Activated CD4-positive, alpha-beta memory T cell treated with anti-CD3 and anti-CD28 coated beads, Interleukin-2, amount 10 ng/mL, durations not matched to agents 7 days and 5 days (primary cell): Measurements from ENCODE around the gene HSPA13. TPM values are rescaled to one million over a fixed set of nuclear protein-coding genes. Genes with fewer than 3 reads are reported as not detected.

ENCODE experiments used
- CTCF ChIA-PET: fragments of 350-600 bp; sonication (Branson Sonifier 250); formaldehyde crosslinking; loops from one replicate; lab custom pipeline; 2021; ENCODE audit warnings: antibody characterized with exemption, inconsistent platforms; lab: Charles Lee
- POLR2A ChIA-PET: fragments of 350-600 bp; sonication (Branson Sonifier 250); formaldehyde crosslinking; loops from one replicate; lab custom pipeline; 2021; ENCODE audit warnings: antibody characterized with exemption; lab: Charles Lee
- DNase-seq: peaks from one replicate; pipeline ENCODE4 v3.0.0-alpha.2; 2020
- H3K27ac Mint-ChIP-seq: one replicate; pipeline ENCODE4 v1.8.0; 2021; ENCODE audit warnings: mild to moderate bottlenecking, mixed read lengths
- H3K27me3 Mint-ChIP-seq: one replicate; pipeline ENCODE4 v1.8.0; 2021; ENCODE audit warnings: mixed read lengths
- H3K36me3 Mint-ChIP-seq: one replicate; pipeline ENCODE4 v1.8.0; 2021; ENCODE audit warnings: low read depth, mixed read lengths
- H3K4me1 Mint-ChIP-seq: one replicate; pipeline ENCODE4 v1.8.0; 2021; ENCODE audit warnings: mixed read lengths
- H3K4me3 Mint-ChIP-seq: one replicate; pipeline ENCODE4 v1.8.0; 2021; ENCODE audit warnings: mild to moderate bottlenecking, mixed read lengths
- H3K9me3 Mint-ChIP-seq: one replicate; pipeline ENCODE4 v1.8.0; 2021; ENCODE audit warnings: mixed read lengths
- total RNA-seq, 2 experiments: library from RNA; stranded (reverse); gene quantifications; one replicate each; pipeline ENCODE4 v1.2.3, GENCODE V29; 2021

HSPA13 gene
- 10 to 100 TPM; 45.5 to 48.5 TPM for total RNA-seq

GRCh38 chr21:14382835-14383595, at the start of gene HSPA13:
TSS of gene HSPA13 (minus strand) at chr21:14383146. CDS start at chr21:14383119, 27 bp downstream.
- peaks cover 19% of the 10 kb centered on the region for H3K36me3 Mint-ChIP-seq
- DNase-seq = peak; percentile 99
- H3K27ac Mint-ChIP-seq = peak within 1 kb of the TSS; percentile 91
- H3K4me1 Mint-ChIP-seq = peaks cover 48% of the 10 kb centered on the region
- ChIA-PET CTCF (interaction anchor here (1.0 to 2.9 kb wide), 4 partner anchors 11 to 380 kb away, joined by 3 to 10 read pairs (median 3); no protein-coding TSS in a partner anchor), POLR2A (interaction anchor here (0.6 to 2.5 kb wide), 23 partner anchors 9 to 682 kb away, joined by 3 to 10 read pairs (median 5); partner anchors contain the start of gene NRIP1)
- no peaks in the 10 kb centered on the region for H3K9me3 Mint-ChIP-seq
- H3K27me3 Mint-ChIP-seq = no peaks in the 10 kb centered on the region
- peak within 1 kb of the TSS; percentile 98 for H3K4me3 Mint-ChIP-seq

GRCh38 chr21:14418920-14419319, 36.0 kb upstream of the HSPA13 start:
- no peak for DNase-seq
- H3K36me3 Mint-ChIP-seq = no peaks in the 10 kb centered on the region
- ChIA-PET CTCF (no interaction called here), POLR2A (no interaction called here)
- H3K4me1 Mint-ChIP-seq = no peaks in the 10 kb centered on the region
- H3K9me3 Mint-ChIP-seq = peaks cover 13% of the 10 kb centered on the region
- no peak overlapping the region for H3K4me3 Mint-ChIP-seq
- peaks cover 6% of the 10 kb centered on the region for H3K27me3 Mint-ChIP-seq
- no peak overlapping the region for H3K27ac Mint-ChIP-seq

DNA sequence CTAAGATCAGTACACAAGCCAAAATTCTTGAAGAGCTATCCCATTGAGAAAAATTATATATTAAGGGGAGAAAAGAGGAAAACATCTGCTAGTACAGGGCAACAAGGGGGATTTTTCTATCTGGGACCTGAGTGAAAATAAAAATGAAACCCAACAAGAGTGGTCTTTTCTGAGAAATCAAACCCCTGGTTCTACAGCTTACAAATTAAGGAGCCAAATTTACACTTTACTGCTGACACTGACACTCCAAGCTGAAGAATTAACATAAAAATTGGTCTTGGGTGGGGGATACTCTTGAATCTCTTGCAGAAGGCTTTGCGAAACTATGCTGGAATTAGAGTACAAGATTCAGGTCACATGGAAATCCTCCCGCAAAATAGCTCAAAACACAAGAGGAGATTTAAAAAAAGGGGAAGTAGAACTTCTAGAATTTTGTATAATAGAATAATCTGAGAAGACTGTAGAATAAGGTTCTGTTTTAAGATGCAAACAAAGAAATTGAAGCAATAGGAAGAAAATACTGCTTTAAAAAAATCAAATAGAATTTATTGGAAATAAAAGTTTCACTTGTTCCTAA, 32.1 kb upstream of the HSPA13 start:
- CTCF ChIA-PET = no interaction called here

GRCh38 chr21:14405962-14406361, 23.0 kb upstream of the HSPA13 start:
- no peak for DNase-seq
- no peaks in the 10 kb centered on the region for H3K4me1 Mint-ChIP-seq
- H3K27ac Mint-ChIP-seq = no peak overlapping the region
- peaks cover 2% of the 10 kb centered on the region for H3K27me3 Mint-ChIP-seq
- ChIA-PET POLR2A (no interaction called here), CTCF (interaction anchor here (1.6 kb wide), 1 partner anchor 332 kb away, joined by 5 read pairs; no protein-coding TSS in a partner anchor)
- no peaks in the 10 kb centered on the region for H3K9me3 Mint-ChIP-seq
- no peak overlapping the region for H3K4me3 Mint-ChIP-seq
- H3K36me3 Mint-ChIP-seq = no peaks in the 10 kb centered on the region

More for the DNA sequence above, 32.1 kb upstream of the HSPA13 start:
- Mint-ChIP-seq H3K9me3 (peaks cover 13% of the 10 kb centered on the region), H3K4me1 (no peaks in the 10 kb centered on the region), H3K4me3 (no peak overlapping the region), H3K27ac (no peak overlapping the region), H3K27me3 (peaks cover 4% of the 10 kb centered on the region), H3K36me3 (no peaks in the 10 kb centered on the region)
- DNase-seq = no peak
- POLR2A ChIA-PET = no interaction called here

GRCh38 chr21:14405225-14405624, 22.3 kb upstream of the HSPA13 start:
- no peaks in the 10 kb centered on the region for H3K36me3 Mint-ChIP-seq
- H3K9me3 Mint-ChIP-seq = no peaks in the 10 kb centered on the region
- DNase-seq = no peak
- H3K4me3 Mint-ChIP-seq = no peak overlapping the region
- peaks cover 2% of the 10 kb centered on the region for H3K27me3 Mint-ChIP-seq
- POLR2A ChIA-PET = no interaction called here
- no peaks in the 10 kb centered on the region for H3K4me1 Mint-ChIP-seq
- H3K27ac Mint-ChIP-seq = no peak overlapping the region
- CTCF ChIA-PET = interaction anchor here (1.6 kb wide), 1 partner anchor 333 kb away, joined by 5 read pairs; no protein-coding TSS in a partner anchor

DNA sequence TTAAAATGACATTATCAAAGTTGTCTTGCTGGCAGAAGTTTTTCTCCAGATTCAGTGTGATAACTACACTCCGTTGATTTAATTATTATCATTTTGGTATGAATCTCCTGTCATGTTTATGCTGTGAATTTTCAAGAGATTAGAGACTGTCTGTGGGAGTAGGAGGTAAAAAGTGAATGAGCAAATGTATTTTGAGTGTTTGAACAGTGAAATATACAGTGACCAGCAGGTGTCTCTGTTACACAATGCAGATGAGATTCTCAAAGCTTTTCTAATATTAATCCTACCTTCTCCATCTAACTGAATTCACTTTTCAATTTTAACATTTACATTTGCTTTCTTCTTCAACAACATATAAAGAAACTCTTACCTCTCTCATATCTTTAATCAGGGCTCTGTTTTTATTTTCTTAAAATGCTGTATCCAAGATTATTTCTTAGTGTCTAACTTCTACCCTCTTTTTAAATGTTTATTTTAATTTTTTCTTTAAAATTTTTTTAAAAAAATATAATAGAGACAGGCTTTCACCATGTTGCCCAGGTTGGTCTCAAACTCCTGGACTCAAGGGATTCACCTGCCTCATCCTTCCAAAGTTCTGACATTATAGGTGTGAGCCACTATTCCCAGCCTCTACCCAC, 20.9 kb upstream of the HSPA13 start:
- Mint-ChIP-seq H3K9me3 (no peaks in the 10 kb centered on the region), H3K4me1 (no peaks in the 10 kb centered on the region), H3K27ac (no peak overlapping the region), H3K36me3 (no peaks in the 10 kb centered on the region), H3K27me3 (peaks cover 2% of the 10 kb centered on the region), H3K4me3 (no peak overlapping the region)
- DNase-seq = no peak
- CTCF ChIA-PET = interaction anchor here (0.6 to 1.3 kb wide), 4 partner anchors 208 to 1149 kb away, joined by 3 to 5 read pairs (median 4); no protein-coding TSS in a partner anchor
- POLR2A ChIA-PET = interaction anchor here (0.9 kb wide), 1 partner anchor 13 kb away, joined by 3 read pairs; no protein-coding TSS in a partner anchor

GRCh38 chr21:14401217-14401616, 18.3 kb upstream of the HSPA13 start:
- ChIA-PET CTCF (interaction anchor here (0.8 to 1.2 kb wide), 3 partner anchors 80 to 1083 kb away, joined by 3 to 4 read pairs (median 3); no protein-coding TSS in a partner anchor), POLR2A (no interaction called here)
- no peak for DNase-seq
- no peaks in the 10 kb centered on the region for H3K4me1 Mint-ChIP-seq
- H3K36me3 Mint-ChIP-seq = no peaks in the 10 kb centered on the region
- no peak overlapping the region for H3K4me3 Mint-ChIP-seq
- H3K27ac Mint-ChIP-seq = no peak overlapping the region
- H3K9me3 Mint-ChIP-seq = no peaks in the 10 kb centered on the region
- H3K27me3 Mint-ChIP-seq = peaks cover 2% of the 10 kb centered on the region

DNA sequence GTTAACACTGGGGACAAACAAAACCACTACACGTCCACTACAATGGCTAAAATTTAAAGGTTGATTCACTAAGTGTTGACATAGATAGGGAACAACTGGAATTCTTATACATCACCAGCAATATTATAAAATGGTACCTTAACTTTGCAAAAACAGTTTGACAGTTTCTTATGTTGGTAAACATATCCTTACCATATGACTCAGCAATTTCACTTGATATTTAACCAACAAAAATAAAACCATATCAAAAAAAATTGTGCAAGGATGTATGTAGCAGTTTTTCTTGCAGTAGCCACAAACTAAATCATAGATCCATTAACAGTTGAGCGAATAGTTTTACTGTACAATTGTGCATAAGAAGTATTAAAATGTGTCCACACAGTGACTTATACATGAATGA, 5.3 kb upstream of the HSPA13 start:
- H3K27me3 Mint-ChIP-seq = peaks cover 7% of the 10 kb centered on the region
- POLR2A ChIA-PET = no interaction called here
- H3K4me1 Mint-ChIP-seq = peaks cover 17% of the 10 kb centered on the region
- no peaks in the 10 kb centered on the region for H3K9me3 Mint-ChIP-seq
- CTCF ChIA-PET = no interaction called here
- no peaks in the 10 kb centered on the region for H3K36me3 Mint-ChIP-seq
- no peak overlapping the region for H3K4me3 Mint-ChIP-seq
- DNase-seq = no peak
- H3K27ac Mint-ChIP-seq = no peak overlapping the region

GRCh38 chr21:14384453-14384852, 1.5 kb upstream of the HSPA13 start:
- peaks cover 11% of the 10 kb centered on the region for H3K36me3 Mint-ChIP-seq
- H3K4me3 Mint-ChIP-seq = peak overlapping the region; percentile 98
- ChIA-PET POLR2A (interaction anchor here (2.5 kb wide), 1 partner anchor 12 kb away, joined by 9 read pairs; no protein-coding TSS in a partner anchor), CTCF (interaction anchor here (1.1 to 2.9 kb wide), 2 partner anchors 131 to 354 kb away, joined by 3 to 10 read pairs; no protein-coding TSS in a partner anchor)
- peaks cover 3% of the 10 kb centered on the region for H3K27me3 Mint-ChIP-seq
- H3K9me3 Mint-ChIP-seq = no peaks in the 10 kb centered on the region
- DNase-seq = no peak
- H3K4me1 Mint-ChIP-seq = peaks cover 39% of the 10 kb centered on the region
- H3K27ac Mint-ChIP-seq = peak overlapping the region; percentile 91

DNA sequence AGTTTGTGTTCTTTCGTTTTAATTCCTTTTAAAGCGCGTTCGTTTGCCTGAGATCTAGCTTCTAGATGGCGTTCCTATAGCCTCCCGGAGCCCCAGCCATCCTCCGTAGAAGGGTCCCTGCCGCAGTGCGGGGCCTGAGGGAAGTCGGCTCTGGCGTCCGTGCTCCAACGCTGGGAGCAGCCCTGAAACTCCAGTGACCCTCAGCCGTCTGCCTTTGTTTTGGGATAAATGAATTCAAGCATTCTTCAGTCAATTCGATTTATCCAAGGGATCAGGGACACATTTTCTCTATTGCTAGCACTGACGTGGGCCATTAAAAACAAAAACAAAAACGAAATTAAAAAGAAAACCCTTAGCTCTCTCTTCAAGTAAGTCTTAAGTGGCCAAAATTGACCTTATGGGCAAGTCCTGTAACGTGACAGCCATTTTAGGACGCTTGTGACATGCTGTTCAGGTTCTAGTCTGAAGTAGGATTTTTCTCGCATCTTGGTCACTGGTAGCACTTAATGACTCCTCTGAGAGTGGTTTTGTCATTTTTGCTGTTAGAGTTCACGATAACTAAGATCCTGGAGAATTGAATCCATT, 742 bp upstream of the HSPA13 start:
- POLR2A ChIA-PET = interaction anchor here (0.6 to 2.5 kb wide), 18 partner anchors 10 to 681 kb away, joined by 3 to 10 read pairs (median 5); partner anchors contain the start of gene NRIP1
- CTCF ChIA-PET = interaction anchor here (1.0 to 2.9 kb wide), 4 partner anchors 12 to 354 kb away, joined by 3 to 10 read pairs (median 3); no protein-coding TSS in a partner anchor
- H3K27me3 Mint-ChIP-seq = peaks cover 2% of the 10 kb centered on the region
- H3K9me3 Mint-ChIP-seq = no peaks in the 10 kb centered on the region
- H3K36me3 Mint-ChIP-seq = peaks cover 16% of the 10 kb centered on the region
- peak overlapping the region; percentile 98 for H3K4me3 Mint-ChIP-seq
- peaks cover 43% of the 10 kb centered on the region for H3K4me1 Mint-ChIP-seq
- DNase-seq = no peak
- peak overlapping the region; percentile 91 for H3K27ac Mint-ChIP-seq

- Mint-ChIP-seq H3K4me1 (peaks cover 54% of the 10 kb centered on the region), H3K9me3 (no peaks in the 10 kb centered on the region), H3K27me3 (no peaks in the 10 kb centered on the region), H3K27ac (peak overlapping the region; percentile 91), H3K36me3 (peaks cover 25% of the 10 kb centered on the region), H3K4me3 (peak overlapping the region; percentile 98)
- no peak for DNase-seq
- POLR2A ChIA-PET = interaction anchor here (0.6 to 2.5 kb wide), 19 partner anchors 8 to 683 kb away, joined by 3 to 10 read pairs (median 5); partner anchors contain the start of gene NRIP1
- CTCF ChIA-PET = interaction anchor here (1.0 to 2.9 kb wide), 3 partner anchors 99 to 381 kb away, joined by 3 to 10 read pairs (median 3); no protein-coding TSS in a partner anchor
Measured at GRCh38 chr21:14382486-14382834, 486 bp downstream of the HSPA13 start.

- H3K4me1 Mint-ChIP-seq = peaks cover 34% of the 10 kb centered on the region
Measured at GRCh38 chr21:14376854-14377253, 6.1 kb downstream of the HSPA13 start.

More at GRCh38 chr21:14376854-14377253, 6.1 kb downstream of the HSPA13 start:
- Mint-ChIP-seq H3K36me3 (peaks cover 60% of the 10 kb centered on the region), H3K4me3 (no peak overlapping the region), H3K9me3 (no peaks in the 10 kb centered on the region), H3K27ac (no peak overlapping the region), H3K27me3 (no peaks in the 10 kb centered on the region)
- CTCF ChIA-PET = no interaction called here
- no peak for DNase-seq
- POLR2A ChIA-PET = no interaction called here
